Tibial nerve (tissue), 4 donors: Measurements from ENCODE around the gene FGF14. TPM values are rescaled to one million over a fixed set of nuclear protein-coding genes. Genes with fewer than 3 reads are reported as not detected.

Source experiments
- DNase-seq, 2 donors: peaks; one replicate each; pipeline ENCODE4 v3.0.0-alpha.2; 2019; ENCODE audit warnings: low spot score in 2 of 2
- H3K27ac ChIP-seq, 4 donors: fragments of 200-600 bp; sonication (generic) in 3 of 4; one replicate each; pipeline ENCODE4 v1.5.1; 2017 to 2019; ENCODE audit warnings: mild to moderate bottlenecking in 1 of 4
- H3K27me3 ChIP-seq, 2 donors: fragments of 200-600 bp; sonication (generic) in 1 of 2; one replicate each; pipeline versions ENCODE4 v1.5.1 to v1.6.0; 2017 to 2019
- H3K36me3 ChIP-seq, 3 donors: fragments of 200-600 bp; sonication (generic); one replicate each; pipeline ENCODE4 v1.5.1; 2018 to 2019
- H3K4me1 ChIP-seq, 4 donors: fragments of 200-600 bp; sonication (generic) in 3 of 4; one replicate each; pipeline ENCODE4 v1.5.1; 2017 to 2019
- H3K4me3 ChIP-seq, 4 donors: fragments of 200-600 bp; sonication (generic) in 3 of 4; one replicate each; pipeline ENCODE4 v1.5.1; 2017 to 2019; ENCODE audit warnings: mild to moderate bottlenecking in 1 of 4, moderate library complexity in 1 of 4
- H3K9me3 ChIP-seq, 4 donors: fragments of 200-600 bp; sonication (generic) in 3 of 4; one replicate each; pipeline ENCODE4 v1.5.1; 2017 to 2019
- EP300 ChIP-seq, 2 donors: sonication (generic); formaldehyde crosslinking; IDR thresholded peaks; one replicate each; pipeline ENCODE4 v1.6.1; 2017; ENCODE audit warnings: antibody characterized with exemption in 2 of 2, mild to moderate bottlenecking in 1 of 2
- POLR2A ChIP-seq, 2 donors: fragments of 450-650 bp; IDR thresholded peaks; one replicate each; pipeline ENCODE4 v1.6.1; 2017; ENCODE audit warnings: antibody characterized with exemption in 2 of 2, mild to moderate bottlenecking in 2 of 2, moderate library complexity in 2 of 2
- WGBS, 2 donors: methylation state at CpG; one replicate each; pipeline ENCODE4 v1.1.5; 2018; 5-methylcytosine and 5-hydroxymethylcytosine counted together
- total RNA-seq, 4 donors: library from RNA; depleted of rRNA; stranded (reverse); fragments of >200 nt; gene quantifications; one replicate each; pipeline ENCODE4 v1.1.0, GENCODE V29; 2016
- TF ChIP-seq, protein P1 (sequence below), 5 experiments: fragments of 200-600 bp in 3 of 5; fragments of 450-650 bp in 2 of 5; sonication (generic) in 3 of 5; IDR thresholded peaks; one replicate each; pipeline ENCODE4 v1.5.1; 2016 to 2019; ENCODE audit warnings: antibody characterized with exemption in 5 of 5, mild to moderate bottlenecking in 3 of 5, moderate library complexity in 2 of 5

The FGF14 gene
- total RNA-seq, 4 donors from 2014 or later: 0.20 to 2.1 (median 0.21) TPM; not detected in 1

DNA sequence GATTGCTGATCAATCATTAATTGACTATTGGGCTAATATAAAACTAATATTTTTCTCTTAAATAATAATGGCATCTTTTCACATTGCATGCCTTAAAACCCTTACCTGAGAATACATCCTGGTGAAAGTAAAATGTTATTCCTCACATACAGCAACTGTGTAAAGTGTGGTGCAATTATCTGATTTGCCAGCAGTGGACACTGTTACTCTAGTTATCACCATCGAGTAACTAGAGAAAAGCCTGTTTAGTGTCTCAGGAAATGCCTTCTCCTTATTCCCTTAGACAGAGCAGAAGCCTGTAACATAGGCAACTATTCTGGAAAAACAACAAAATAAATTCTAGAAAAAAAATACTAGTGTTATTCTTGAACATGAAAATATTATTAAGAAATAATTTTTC is 459.8 kb downstream of the FGF14 start:
- no peak overlapping the region for H3K27ac ChIP-seq
- no peaks in the 10 kb centered on the region for H3K27me3 ChIP-seq
- H3K4me3 ChIP-seq: no peak overlapping the region
- H3K4me1 ChIP-seq: no peaks in the 10 kb centered on the region
- H3K36me3 ChIP-seq: no peaks in the 10 kb centered on the region
- 0% methylated on average over 1 of the region's 1 CpG for WGBS, 2 donors
- no peak for TF ChIP-seq POLR2A (IDR thresholded peaks at IDR 0.05)
- no peak for TF ChIP-seq EP300 (IDR thresholded peaks at IDR 0.05)
- TF ChIP-seq, protein P1, sequence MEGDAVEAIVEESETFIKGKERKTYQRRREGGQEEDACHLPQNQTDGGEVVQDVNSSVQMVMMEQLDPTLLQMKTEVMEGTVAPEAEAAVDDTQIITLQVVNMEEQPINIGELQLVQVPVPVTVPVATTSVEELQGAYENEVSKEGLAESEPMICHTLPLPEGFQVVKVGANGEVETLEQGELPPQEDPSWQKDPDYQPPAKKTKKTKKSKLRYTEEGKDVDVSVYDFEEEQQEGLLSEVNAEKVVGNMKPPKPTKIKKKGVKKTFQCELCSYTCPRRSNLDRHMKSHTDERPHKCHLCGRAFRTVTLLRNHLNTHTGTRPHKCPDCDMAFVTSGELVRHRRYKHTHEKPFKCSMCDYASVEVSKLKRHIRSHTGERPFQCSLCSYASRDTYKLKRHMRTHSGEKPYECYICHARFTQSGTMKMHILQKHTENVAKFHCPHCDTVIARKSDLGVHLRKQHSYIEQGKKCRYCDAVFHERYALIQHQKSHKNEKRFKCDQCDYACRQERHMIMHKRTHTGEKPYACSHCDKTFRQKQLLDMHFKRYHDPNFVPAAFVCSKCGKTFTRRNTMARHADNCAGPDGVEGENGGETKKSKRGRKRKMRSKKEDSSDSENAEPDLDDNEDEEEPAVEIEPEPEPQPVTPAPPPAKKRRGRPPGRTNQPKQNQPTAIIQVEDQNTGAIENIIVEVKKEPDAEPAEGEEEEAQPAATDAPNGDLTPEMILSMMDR (IDR thresholded peaks at IDR 0.05): peak; percentile 18 to 44 (median 41)
- no peaks in the 10 kb centered on the region for H3K9me3 ChIP-seq
- peak in 1 of 2 donors; percentile 49 for DNase-seq

DNA sequence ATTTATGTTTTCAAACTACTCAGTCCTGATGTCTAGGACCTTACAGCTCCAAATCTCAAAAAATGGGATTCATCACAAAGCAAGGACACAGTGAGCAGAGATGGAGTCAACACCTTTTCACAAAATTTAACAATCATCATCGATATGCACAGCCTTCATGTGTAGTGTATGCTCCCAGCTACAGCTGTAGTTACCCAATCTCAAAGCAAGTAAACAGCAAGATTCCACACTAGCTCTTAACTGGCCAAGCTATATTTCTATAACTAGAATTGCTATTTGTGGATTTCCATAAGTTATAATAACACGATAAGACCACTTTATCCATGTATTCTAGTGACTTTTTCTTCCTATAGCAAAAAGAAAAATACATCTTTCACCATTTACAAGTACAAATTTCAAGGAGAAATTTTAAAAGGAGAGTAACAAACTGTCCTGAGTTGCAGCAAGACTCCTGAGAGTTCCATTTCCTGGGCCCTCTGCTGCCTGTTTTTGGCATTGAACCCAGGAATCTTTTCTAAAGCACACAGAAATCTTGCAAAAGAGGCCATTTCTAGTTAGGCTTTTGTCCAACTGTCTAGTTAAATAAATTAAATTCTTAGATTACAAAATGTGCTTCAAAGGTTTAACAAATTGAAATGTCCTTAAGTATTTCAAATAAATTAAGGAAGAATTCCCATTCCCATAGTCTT is 460.6 kb downstream of the FGF14 start:
- DNase-seq: no peak
- 50 to 61% methylated on average over 2 of the region's 2 CpGs for WGBS, 2 donors
- Histone ChIP-seq H3K36me3 (no peaks in the 10 kb centered on the region), H3K4me1 (no peaks in the 10 kb centered on the region), H3K9me3 (no peaks in the 10 kb centered on the region), H3K27ac (no peak overlapping the region), H3K27me3 (no peaks in the 10 kb centered on the region), H3K4me3 (no peak overlapping the region)
- no peak for TF ChIP-seq POLR2A (IDR thresholded peaks at IDR 0.05)
- TF ChIP-seq EP300 (IDR thresholded peaks at IDR 0.05): no peak
- TF ChIP-seq, protein P1 (IDR thresholded peaks at IDR 0.05): no peak

- Histone ChIP-seq H3K4me1 (no peaks in the 10 kb centered on the region), H3K36me3 (no peaks in the 10 kb centered on the region), H3K4me3 (no peak overlapping the region), H3K9me3 (no peaks in the 10 kb centered on the region), H3K27ac (no peak overlapping the region), H3K27me3 (no peaks in the 10 kb centered on the region)
- TF ChIP-seq, protein P1 (IDR thresholded peaks at IDR 0.05): no peak
- TF ChIP-seq POLR2A (IDR thresholded peaks at IDR 0.05) (no peak), EP300 (IDR thresholded peaks at IDR 0.05) (no peak)
- no peak for DNase-seq
- 53 to 65% methylated on average over 2 of the region's 2 CpGs for WGBS, 2 donors
Measured at GRCh38 chr13:101939370-101939769, 462.5 kb downstream of the FGF14 start.

DNA sequence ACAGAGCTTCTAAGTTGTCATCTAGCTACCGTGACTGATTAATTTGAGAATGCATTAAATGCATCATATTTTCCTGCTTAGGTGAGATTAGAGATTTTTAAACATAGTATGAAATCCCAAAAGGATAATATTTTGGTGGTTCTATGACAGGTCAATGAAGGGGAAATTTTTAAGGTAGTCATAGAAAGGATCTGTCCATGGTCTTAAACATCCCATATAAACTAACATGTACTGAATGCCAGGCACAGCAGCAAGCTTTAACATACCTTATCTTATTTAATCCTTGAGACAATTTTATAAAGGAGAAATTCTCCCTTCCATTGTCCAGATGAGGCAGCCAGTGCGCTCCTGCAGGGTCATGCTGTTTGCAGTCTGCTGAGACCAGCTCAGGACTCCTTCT is 466.0 kb downstream of the FGF14 start:
- no peak for TF ChIP-seq EP300 (IDR thresholded peaks at IDR 0.05)
- TF ChIP-seq POLR2A (IDR thresholded peaks at IDR 0.05): no peak
- TF ChIP-seq, protein P1 (IDR thresholded peaks at IDR 0.05): no peak
- Histone ChIP-seq H3K27me3 (no peaks in the 10 kb centered on the region), H3K36me3 (no peaks in the 10 kb centered on the region), H3K9me3 (no peaks in the 10 kb centered on the region), H3K27ac (no peak overlapping the region), H3K4me1 (peaks cover 0 to 3% (median 0%) of the 10 kb centered on the region in 4 donors), H3K4me3 (no peak overlapping the region)
- DNase-seq: no peak
- 89 to 97% methylated on average over 2 of the region's 2 CpGs for WGBS, 2 donors

GRCh38 chr13:101931186-101931585 is 470.7 kb downstream of the FGF14 start:
- WGBS, 2 donors: 54 to 55% methylated on average over 3 of the region's 3 CpGs
- Histone ChIP-seq H3K4me1 (peaks cover 0 to 10% (median 0%) of the 10 kb centered on the region in 4 donors), H3K9me3 (no peaks in the 10 kb centered on the region), H3K27me3 (no peaks in the 10 kb centered on the region), H3K4me3 (no peak overlapping the region), H3K36me3 (no peaks in the 10 kb centered on the region), H3K27ac (no peak overlapping the region)
- DNase-seq: no peak
- TF ChIP-seq EP300 (IDR thresholded peaks at IDR 0.05): no peak
- TF ChIP-seq, protein P1 (IDR thresholded peaks at IDR 0.05): no peak
- TF ChIP-seq POLR2A (IDR thresholded peaks at IDR 0.05): no peak
